IPS-11a (cell line): ENCODE measurements around the gene C1QTNF1.

Experiments
- H3K4me3 ChIP-seq: one replicate; pipeline ENCODE4 v1.5.1; 2013; ENCODE audit warnings: low read depth, low read length, control low read depth

The C1QTNF1 gene

DNA sequence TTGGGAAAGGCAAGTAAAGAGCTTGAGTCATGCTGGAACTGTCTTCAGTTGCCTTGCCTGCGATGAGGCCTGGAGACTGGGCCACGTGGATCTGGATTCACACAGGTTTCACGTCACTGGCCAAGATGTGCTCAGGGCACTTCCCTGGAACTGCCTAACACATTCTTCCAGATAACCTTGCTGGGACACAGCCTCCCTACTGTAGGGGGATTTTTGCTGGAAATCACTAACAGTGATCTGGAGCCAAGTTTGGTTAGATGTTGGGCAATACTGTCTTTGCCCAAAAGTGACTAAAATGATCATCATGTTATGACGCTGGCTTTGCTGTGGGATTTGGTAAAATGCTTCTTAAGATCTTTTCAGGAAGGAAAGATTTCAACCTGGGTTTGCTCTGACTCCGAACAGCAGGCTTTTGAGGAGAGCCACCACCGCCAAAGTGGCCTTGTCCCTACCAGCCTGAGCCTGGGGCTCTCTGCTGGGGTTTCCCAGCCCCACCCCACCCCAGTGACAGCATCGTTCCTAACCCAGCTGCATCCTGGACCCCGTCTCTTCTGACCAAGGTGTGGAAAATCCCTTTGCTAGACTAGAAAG, 14.7 kb downstream of the C1QTNF1 start:
- H3K4me3 ChIP-seq, result no peak overlapping the region

DNA sequence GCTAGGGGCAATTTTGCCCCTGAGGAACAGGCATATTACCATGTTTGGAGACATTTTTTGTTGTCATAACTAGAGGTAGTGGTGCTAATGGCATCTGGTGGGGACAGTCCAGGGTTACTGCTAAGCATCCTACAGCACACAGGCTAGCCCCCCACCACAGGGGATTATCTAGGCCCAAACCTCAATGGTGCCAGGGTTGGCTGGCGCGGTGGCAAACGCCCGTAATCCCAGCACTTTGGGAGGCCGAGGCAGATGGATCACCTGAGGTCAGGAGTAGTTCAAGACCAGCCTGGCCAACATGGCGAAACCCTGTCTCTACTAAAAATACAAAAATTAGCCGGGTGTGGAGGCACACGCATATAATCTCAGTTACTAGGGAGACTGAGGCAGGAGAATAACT, 15.2 kb downstream of the C1QTNF1 start:
- H3K4me3 ChIP-seq, result no peak overlapping the region

DNA sequence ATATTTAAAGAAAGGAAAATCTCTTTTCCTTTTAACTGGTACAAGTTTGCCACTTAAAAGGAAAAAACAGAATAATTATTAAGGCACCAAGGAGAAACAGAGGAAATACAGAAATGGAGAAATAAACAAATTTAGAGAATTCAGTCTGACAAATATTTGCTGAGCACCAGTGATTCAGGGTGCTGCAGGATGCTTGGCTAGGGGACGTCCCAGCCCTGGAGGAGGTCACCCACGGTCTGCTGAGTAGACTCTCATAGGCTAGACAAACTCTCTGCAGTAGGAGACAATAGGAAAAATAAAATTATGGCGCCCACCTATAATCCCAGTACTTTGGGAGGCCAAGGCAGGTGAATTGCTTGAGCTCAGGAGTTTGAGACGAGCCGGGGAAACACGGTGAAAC, 15.9 kb downstream of the C1QTNF1 start:
- no peak overlapping the region for H3K4me3 ChIP-seq

DNA sequence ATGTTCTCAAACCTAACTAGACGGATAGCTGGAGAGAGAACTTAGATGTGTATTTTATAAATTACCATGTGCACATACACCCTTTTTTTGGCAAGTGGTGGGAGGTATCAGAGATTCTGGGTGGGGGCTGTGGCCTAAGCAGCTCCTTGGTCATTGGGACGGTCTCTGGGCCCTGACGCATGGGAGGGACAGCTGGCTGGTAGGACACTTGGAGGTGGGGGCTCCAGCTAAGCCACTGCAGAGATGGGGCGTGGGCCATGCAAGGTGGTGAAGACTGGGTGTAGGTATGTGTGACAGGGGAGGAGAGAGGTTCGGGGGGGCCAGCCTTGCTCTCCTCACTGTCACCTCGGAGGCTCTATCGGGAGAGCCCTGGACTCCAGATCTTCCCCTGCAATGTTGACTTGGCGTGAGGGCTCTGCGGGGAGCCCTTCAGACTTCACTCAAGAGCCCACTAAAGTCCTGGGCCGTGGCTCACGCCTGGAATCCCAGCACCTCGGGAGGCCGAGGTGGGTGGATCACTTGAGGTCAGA, 17.1 kb downstream of the C1QTNF1 start:
- no peak overlapping the region for H3K4me3 ChIP-seq

DNA sequence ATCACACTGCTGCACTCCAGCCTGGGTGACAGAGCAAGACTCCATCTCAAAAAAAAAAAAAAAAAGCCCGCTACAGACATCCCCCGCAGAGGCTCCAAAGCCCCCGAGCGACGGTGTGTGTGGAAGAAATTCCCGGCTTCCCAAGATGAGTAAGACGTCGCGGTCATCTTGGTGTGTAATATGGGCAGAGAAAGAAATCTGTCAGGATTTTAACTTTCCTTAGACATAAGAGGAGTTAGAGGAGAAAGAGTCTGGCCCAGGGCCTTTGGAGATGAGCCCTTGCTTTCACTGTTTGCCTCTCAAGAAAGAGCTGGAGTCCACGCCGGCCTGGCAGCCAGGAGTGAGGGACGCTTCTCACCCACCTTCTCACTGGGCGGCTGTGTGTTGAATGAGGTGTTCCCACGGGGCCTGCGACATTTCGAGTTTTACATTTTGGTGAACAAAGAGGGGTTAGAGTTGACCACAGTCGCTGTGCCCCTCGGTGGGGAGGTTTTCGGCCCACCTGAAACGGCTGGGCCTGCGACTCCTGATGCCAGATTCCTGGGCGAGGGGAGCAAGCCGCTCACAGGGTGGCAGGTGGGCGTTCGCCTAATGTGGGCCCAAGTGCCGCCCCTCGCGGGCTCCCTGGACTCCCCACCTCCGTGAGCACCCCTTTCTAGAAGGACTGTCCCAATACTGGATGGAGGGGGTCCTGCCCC, 17.9 kb downstream of the C1QTNF1 start:
- no peak overlapping the region for H3K4me3 ChIP-seq

DNA sequence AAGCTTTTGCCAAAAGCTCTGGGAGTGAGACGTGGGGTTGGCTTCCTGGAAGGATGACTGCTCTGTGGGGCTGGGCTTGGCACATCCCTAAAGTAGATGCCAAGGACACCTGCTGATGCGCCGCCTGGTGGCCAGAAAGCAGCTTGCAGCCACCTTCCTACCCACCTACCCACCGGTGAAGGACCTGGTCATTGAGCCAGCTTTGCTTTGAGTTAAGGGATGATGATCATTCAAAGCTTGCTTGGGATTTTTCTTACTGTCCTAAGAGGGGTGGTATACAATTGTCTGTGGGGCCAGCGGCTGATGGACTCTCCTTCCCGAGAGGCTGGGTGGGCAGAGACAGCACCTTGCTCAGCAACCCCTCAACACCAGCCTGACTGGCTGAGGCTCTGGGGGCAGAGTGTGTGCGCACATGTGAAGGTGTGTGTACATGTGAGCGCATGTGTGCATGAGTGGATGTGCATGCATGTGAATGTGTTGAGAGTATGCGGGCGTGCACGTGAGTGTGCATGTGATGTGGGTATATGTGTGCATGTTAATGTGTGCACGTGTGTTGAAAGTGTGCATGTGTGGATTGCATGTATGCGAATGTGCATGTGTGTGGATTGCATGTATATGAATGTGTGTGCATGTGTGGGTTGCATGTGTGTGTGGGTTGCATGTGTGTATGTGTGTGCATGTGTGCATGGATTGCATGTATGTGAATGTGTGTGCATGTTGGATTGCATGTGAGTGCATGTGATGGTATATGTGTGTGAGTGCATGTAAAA, 18.6 kb downstream of the C1QTNF1 start:
- no peak overlapping the region for H3K4me3 ChIP-seq

DNA sequence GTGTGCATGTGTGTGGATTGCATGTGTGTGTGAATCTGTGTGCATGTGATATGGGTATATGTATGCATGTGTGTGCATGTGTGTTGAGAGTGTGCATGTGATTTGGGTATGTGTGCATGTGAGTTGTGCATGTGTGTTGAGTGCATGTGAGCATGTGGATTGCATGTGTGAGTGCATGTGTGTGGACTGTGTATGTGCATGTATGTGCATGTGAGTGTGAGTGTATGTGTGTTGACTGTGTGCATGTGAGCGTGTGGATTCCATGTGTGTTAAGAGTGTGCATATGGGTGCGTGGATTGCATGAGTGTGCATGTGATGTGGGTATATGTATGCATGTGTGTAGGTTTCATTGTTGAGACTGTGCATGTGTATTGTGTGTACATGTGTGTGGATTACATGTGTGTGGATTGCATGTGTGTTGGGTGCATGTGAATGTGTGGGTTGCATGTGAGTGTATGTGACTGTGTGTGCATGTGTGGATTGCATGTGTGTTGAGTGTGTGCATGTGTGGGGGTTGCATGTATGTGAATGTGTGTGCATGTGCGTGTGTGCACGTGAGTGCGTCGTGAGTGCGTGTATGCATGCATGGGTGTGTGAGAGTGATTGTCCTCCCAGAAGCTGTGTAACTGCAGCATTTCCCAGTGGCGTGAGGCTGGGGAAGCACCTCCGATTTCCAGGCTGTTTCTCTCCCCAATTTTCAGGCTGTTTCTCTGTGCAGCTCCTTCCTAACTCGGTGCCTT, 19.4 kb downstream of the C1QTNF1 start:
- H3K4me3 ChIP-seq, result no peak overlapping the region

DNA sequence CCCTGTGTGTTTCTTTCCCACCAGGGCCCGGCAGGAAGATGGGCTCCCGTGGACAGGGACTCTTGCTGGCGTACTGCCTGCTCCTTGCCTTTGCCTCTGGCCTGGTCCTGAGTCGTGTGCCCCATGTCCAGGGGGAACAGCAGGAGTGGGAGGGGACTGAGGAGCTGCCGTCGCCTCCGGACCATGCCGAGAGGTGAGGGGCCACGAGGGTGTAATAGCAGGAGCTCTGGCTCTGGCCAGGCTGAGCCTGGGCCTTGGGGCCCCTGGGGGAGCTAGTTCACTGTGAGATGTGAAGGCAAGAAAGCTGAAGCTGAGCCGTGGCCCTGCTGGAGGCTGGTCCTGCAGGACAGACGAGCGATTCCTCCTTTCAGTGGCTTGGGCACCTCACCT, 20.0 kb downstream of the C1QTNF1 start:
- H3K4me3 ChIP-seq, result no peak overlapping the region

DNA sequence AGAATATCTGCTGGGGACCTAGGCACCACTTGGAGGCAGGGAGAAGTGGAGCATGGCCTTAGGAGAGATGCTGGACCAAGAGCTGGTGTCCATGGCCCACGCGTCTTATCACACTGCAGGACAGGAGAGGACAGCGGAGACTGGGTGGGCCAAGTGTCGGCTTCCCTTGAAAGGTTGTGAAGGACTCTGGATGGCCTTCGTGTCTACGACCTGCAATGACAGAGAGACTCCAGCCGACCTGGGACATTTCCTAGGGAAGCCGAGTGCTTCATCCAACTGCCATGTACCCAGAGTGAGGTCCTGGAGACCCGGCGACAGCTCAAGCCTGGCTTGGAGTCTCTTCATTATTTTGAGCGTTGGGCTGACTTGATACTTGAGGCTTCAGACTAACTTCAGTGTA, 20.5 kb downstream of the C1QTNF1 start:
- no peak overlapping the region for H3K4me3 ChIP-seq

DNA sequence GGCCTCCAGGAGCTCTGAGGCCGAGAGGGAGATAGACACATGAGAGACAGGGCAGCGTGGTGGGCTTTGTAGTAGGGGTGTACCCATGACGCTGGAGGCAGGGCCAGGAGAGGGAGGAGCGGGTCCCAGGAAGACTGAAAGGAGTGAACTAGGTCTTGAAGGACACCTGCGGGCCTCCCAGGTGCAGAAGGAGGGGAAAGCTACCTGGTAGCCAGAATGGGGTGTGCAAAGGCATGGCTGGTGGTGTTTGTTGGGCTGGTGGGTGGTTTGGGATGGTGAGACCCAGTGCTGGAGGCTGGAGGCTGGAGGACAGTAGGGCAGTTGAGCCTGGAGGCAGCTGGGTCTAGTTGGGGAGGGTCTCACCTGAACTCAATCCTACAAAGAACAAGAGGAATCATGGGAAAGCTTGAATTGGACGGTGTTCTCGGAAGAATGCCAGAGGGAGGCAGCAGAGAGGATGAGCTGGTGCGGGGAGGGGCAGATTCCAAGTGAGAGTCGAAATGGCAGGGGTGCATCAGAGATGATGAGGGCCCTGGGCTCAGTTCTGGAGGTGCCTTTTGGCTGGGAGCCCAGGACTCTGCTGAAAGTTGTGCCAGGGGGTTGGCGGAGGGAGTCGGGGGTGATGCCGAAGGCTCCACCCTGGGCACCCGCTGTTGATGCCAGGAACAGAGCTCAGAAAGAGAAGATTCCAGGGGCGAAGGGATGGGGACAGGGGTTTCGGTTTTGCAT, 21.2 kb downstream of the C1QTNF1 start:
- no peak overlapping the region for H3K4me3 ChIP-seq

DNA sequence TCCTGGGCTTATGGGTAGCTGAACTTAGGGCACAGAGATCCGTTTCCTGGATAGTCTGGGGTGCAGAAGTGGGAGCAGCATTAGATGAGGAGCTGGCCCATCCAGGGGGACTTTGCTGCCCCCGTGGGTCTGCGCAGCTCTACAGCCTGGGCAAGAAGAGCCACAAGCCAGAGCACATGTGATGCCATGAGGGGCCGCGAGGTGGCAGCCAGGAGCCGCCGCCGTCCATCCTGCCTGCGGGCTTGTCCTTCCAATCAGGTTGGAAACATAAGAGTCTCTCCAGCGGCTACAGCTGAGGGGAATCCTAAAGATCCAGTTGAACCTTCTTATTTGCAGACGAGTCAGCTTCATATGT, 21.9 kb downstream of the C1QTNF1 start:
- H3K4me3 ChIP-seq, result no peak overlapping the region

DNA sequence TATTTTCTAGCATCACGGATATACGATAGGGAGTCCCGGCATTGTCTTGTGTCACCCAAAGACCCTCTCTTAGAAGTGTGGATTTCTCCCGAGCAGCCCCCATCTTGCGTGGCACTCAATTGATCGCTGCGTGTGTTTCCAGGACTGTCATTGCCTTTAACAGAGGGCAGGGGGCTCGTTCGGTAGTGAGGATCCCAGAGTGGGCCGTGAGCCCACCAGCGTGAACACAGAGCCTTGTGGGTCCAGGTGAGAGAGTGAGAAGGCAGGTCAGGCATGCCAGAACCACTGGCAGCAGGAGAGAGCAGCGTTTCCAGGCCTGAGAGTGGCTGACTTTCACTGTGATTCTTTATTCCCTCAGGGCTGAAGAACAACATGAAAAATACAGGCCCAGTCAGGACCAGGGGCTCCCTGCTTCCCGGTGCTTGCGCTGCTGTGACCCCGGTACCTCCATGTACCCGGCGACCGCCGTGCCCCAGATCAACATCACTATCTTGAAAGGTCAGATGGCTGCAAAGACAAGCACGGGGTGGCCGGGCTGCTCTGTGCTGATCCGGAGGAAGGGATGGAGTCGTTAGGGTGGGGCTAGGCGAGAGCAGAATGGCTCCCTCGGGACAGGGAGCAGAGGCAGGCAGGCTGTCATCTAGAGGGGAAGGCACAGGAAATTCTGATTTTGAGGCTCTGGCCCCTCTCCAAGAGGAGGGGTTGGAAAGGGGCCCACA, 22.4 kb downstream of the C1QTNF1 start:
- no peak overlapping the region for H3K4me3 ChIP-seq

DNA sequence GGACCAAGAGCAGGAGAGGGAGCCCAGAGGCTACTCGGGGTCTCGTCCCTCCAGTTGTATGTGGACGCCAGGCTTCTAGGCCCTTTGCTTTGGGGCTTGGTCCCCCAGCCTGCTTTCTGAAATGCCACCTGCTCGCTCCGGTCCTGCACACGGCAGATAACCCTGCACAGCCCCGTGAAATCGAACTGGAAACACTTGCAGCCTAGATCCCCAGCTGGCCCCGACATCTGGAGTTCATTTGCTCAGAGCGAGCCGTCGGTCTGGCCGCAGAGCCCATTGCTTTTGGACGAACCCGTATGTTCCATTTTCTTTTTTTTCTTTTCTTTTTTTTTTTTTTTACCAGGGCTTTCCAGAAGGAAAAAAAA, 22.9 kb downstream of the C1QTNF1 start:
- no peak overlapping the region for H3K4me3 ChIP-seq

DNA sequence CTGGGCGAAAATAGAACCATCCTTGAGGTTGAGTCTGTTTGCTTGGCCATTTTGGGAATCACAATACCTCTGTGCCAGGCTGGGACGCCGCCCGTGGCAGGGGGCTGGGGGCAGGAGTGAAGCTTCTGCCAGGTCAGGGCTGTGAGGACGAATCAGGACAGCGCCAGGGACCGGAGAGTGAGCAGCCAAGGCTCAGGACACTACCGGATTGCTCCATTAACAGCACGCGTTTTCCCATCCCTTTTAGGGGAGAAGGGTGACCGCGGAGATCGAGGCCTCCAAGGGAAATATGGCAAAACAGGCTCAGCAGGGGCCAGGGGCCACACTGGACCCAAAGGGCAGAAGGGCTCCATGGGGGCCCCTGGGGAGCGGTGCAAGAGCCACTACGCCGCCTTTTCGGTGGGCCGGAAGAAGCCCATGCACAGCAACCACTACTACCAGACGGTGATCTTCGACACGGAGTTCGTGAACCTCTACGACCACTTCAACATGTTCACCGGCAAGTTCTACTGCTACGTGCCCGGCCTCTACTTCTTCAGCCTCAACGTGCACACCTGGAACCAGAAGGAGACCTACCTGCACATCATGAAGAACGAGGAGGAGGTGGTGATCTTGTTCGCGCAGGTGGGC, 23.4 kb downstream of the C1QTNF1 start:
- no peak overlapping the region for H3K4me3 ChIP-seq

DNA sequence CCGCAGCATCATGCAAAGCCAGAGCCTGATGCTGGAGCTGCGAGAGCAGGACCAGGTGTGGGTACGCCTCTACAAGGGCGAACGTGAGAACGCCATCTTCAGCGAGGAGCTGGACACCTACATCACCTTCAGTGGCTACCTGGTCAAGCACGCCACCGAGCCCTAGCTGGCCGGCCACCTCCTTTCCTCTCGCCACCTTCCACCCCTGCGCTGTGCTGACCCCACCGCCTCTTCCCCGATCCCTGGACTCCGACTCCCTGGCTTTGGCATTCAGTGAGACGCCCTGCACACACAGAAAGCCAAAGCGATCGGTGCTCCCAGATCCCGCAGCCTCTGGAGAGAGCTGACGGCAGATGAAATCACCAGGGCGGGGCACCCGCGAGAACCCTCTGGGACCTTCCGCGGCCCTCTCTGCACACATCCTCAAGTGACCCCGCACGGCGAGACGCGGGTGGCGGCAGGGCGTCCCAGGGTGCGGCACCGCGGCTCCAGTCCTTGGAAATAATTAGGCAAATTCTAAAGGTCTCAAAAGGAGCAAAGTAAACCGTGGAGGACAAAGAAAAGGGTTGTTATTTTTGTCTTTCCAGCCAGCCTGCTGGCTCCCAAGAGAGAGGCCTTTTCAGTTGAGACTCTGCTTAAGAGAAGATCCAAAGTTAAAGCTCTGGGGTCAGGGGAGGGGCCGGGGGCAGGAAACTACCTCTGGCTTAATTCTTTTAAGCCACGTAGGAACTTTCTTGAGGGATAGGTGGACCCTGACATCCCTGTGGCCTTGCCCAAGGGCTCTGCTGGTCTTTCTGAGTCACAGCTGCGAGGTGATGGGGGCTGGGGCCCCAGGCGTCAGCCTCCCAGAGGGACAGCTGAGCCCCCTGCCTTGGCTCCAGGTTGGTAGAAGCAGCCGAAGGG, 24.2 kb downstream of the C1QTNF1 start:
- H3K4me3 ChIP-seq, result no peak overlapping the region

DNA sequence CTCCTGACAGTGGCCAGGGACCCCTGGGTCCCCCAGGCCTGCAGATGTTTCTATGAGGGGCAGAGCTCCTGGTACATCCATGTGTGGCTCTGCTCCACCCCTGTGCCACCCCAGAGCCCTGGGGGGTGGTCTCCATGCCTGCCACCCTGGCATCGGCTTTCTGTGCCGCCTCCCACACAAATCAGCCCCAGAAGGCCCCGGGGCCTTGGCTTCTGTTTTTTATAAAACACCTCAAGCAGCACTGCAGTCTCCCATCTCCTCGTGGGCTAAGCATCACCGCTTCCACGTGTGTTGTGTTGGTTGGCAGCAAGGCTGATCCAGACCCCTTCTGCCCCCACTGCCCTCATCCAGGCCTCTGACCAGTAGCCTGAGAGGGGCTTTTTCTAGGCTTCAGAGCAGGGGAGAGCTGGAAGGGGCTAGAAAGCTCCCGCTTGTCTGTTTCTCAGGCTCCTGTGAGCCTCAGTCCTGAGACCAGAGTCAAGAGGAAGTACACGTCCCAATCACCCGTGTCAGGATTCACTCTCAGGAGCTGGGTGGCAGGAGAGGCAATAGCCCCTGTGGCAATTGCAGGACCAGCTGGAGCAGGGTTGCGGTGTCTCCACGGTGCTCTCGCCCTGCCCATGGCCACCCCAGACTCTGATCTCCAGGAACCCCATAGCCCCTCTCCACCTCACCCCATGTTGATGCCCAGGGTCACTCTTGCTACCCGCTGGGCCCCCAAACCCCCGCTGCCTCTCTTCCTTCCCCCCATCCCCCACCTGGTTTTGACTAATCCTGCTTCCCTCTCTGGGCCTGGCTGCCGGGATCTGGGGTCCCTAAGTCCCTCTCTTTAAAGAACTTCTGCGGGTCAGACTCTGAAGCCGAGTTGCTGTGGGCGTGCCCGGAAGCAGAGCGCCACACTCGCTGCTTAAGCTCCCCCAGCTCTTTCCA, 25.1 kb downstream of the C1QTNF1 start:
- H3K4me3 ChIP-seq, result no peak overlapping the region

DNA sequence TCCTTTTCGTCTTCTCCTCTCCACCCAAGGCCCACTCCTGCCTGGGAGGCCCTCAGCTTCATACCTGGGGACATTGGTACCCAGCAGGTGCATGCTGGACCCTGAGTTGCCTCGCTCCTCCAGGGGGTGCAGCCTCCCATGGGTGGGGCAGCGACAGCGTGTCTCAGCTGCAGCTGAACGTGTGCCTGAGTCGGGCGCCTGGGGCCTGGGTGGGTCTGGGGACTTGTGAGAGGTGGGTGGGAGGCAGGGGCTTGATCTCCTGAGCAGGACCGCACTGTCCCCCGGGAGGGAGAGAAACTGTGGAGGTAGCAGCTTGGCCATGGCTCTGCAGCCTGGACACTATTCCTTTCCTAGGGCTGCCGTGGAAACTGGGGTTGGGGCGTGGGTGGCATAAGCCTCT, 25.9 kb downstream of the C1QTNF1 start:
- H3K4me3 ChIP-seq, result no peak overlapping the region

DNA sequence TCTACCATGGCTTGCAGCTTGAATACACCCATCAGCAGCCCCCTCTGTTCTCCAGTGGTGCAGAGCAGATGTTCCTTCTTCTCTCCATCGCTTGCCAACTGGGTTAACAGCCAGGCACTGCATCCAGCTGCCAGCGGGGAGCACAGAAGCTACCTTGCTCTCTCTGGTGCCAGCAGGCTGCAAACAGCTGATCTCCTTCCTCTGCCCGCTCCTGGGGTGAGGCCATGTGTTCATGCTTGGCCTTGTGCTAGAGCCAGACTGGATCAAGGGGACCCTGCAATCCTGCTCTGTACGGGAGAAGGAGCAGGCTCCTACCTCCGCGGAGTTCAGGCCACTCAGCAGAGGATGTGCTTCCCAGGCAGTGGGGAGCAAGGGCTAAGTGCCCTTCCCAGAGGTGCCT, 26.6 kb downstream of the C1QTNF1 start:
- no peak overlapping the region for H3K4me3 ChIP-seq
